ENCODE measurements around the gene RPIA. TPM values are rescaled to one million over a fixed set of nuclear protein-coding genes. Genes with fewer than 3 reads are reported as not detected.

RPIA gene
- total and polyA plus RNA-seq, 2 of the 13 experiments (the other 11 are each of a cell fraction or from before 2014, with no cell fraction given): 13.3 to 23.9 TPM

DNA sequence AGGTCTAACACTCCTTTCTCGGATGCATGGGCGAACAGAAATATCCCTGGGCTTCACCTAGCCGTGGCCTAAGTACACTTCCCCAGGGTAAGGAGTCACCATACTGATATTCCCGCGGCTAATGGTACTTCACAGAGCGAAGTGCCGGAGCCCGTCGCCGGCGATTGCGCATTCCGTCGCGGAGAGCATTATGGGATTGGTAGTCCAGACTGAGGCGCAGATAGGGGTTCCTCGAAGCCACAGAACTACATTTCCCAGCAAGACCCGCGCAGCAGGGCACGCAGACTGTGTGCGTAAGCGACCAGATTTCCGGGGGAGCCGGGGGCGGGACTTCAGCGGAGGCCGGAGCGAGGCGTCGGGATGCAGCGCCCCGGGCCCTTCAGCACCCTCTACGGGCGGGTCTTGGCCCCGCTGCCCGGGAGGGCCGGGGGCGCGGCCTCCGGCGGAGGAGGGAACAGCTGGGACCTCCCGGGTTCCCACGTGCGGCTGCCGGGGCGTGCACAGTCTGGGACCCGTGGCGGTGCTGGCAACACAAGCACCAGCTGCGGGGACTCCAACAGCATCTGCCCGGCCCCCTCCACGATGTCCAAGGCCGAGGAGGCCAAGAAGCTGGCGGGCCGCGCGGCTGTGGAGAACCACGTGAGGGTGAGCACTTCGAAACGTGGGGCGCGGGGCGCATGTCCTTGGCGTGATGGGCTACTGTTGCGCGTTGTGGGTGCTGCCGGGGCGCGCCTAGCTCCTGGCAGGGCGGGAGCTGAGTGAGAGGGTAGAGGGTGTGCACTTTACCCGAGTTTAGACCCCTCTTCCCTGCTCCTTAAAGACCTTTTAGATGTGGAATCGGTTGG, at the start of gene RPIA (continued):
- TF ChIP-seq, protein P1, sequence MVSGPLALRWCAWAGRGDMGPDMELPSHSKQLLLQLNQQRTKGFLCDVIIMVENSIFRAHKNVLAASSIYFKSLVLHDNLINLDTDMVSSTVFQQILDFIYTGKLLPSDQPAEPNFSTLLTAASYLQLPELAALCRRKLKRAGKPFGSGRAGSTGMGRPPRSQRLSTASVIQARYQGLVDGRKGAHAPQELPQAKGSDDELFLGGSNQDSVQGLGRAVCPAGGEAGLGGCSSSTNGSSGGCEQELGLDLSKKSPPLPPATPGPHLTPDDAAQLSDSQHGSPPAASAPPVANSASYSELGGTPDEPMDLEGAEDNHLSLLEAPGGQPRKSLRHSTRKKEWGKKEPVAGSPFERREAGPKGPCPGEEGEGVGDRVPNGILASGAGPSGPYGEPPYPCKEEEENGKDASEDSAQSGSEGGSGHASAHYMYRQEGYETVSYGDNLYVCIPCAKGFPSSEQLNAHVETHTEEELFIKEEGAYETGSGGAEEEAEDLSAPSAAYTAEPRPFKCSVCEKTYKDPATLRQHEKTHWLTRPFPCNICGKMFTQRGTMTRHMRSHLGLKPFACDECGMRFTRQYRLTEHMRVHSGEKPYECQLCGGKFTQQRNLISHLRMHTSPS (CRISPR knock-in tag; IDR thresholded peaks at IDR 0.05; ENCODE audit: low read depth): peak; percentile 50; the same call in 1 of the 2 replicates
- TF ChIP-seq KLF12 (CRISPR knock-in tag; IDR thresholded peaks at IDR 0.05; ENCODE audit: borderline replicate concordance): no peak
- no peak for TF ChIP-seq BRD4 (CRISPR knock-in tag; IDR thresholded peaks at IDR 0.05)
- no peak for TF ChIP-seq ZFP36 (IDR thresholded peaks at IDR 0.05; ENCODE audit: borderline replicate concordance, low read depth, low read length, partially characterized antibody)
- TF ChIP-seq JUNB (CRISPR knock-in tag; IDR thresholded peaks at IDR 0.05; ENCODE audit: borderline replicate concordance): no peak
- TF ChIP-seq, protein P2, sequence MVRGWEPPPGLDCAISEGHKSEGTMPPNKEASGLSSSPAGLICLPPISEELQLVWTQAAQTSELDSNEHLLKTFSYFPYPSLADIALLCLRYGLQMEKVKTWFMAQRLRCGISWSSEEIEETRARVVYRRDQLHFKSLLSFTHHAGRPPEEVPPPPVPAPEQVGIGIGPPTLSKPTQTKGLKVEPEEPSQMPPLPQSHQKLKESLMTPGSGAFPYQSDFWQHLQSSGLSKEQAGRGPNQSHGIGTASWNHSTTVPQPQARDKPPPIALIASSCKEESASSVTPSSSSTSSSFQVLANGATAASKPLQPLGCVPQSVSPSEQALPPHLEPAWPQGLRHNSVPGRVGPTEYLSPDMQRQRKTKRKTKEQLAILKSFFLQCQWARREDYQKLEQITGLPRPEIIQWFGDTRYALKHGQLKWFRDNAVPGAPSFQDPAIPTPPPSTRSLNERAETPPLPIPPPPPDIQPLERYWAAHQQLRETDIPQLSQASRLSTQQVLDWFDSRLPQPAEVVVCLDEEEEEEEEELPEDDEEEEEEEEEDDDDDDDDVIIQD (CRISPR knock-in tag; IDR thresholded peaks at IDR 0.05; ENCODE audit: low read depth): 0 out of 2 replicates have a peak, but pooled peaks have one; percentile 53
- peak; percentile 58; the same call in 1 of the 2 replicates for TF ChIP-seq ZFYVE20 (CRISPR knock-in tag; IDR thresholded peaks at IDR 0.05; ENCODE audit: borderline replicate concordance, low read depth)
- TF ChIP-seq ZNF253 (CRISPR knock-in tag; IDR thresholded peaks at IDR 0.05; ENCODE audit: borderline replicate concordance): peak; percentile 97
- no peak for TF ChIP-seq ZKSCAN1 (IDR thresholded peaks at IDR 0.05; ENCODE audit: low read length)
- TF ChIP-seq JUND (CRISPR knock-in tag; IDR thresholded peaks at IDR 0.05): no peak
- peak; percentile 59 for TF ChIP-seq RBM39 (IDR thresholded peaks at IDR 0.05; ENCODE audit: low read depth, low read length, poor library complexity, severe bottlenecking)
- peak; percentile 81; the same call in 1 of the 2 replicates for TF ChIP-seq NFKB2 (CRISPR knock-in tag; IDR thresholded peaks at IDR 0.05; ENCODE audit: borderline replicate concordance)
- peak; percentile 59 for TF ChIP-seq RFXANK (CRISPR knock-in tag; IDR thresholded peaks at IDR 0.05)
- TF ChIP-seq, protein P3, sequence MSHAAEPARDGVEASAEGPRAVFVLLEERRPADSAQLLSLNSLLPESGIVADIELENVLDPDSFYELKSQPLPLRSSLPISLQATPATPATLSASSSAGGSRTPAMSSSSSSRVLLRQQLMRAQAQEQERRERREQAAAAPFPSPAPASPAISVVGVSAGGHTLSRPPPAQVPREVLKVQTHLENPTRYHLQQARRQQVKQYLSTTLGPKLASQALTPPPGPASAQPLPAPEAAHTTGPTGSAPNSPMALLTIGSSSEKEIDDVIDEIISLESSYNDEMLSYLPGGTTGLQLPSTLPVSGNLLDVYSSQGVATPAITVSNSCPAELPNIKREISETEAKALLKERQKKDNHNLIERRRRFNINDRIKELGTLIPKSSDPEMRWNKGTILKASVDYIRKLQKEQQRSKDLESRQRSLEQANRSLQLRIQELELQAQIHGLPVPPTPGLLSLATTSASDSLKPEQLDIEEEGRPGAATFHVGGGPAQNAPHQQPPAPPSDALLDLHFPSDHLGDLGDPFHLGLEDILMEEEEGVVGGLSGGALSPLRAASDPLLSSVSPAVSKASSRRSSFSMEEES (CRISPR knock-in tag; IDR thresholded peaks at IDR 0.05): peak; percentile 33; the same call in 1 of the 2 replicates
- TF ChIP-seq, protein P4, sequence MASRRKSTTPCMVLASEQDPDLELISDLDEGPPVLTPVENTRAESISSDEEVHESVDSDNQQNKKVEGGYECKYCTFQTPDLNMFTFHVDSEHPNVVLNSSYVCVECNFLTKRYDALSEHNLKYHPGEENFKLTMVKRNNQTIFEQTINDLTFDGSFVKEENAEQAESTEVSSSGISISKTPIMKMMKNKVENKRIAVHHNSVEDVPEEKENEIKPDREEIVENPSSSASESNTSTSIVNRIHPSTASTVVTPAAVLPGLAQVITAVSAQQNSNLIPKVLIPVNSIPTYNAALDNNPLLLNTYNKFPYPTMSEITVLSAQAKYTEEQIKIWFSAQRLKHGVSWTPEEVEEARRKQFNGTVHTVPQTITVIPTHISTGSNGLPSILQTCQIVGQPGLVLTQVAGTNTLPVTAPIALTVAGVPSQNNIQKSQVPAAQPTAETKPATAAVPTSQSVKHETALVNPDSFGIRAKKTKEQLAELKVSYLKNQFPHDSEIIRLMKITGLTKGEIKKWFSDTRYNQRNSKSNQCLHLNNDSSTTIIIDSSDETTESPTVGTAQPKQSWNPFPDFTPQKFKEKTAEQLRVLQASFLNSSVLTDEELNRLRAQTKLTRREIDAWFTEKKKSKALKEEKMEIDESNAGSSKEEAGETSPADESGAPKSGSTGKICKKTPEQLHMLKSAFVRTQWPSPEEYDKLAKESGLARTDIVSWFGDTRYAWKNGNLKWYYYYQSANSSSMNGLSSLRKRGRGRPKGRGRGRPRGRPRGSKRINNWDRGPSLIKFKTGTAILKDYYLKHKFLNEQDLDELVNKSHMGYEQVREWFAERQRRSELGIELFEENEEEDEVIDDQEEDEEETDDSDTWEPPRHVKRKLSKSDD (CRISPR knock-in tag; IDR thresholded peaks at IDR 0.05; ENCODE audit: low read depth): peak; percentile 39
- TF ChIP-seq ZNF432 (CRISPR knock-in tag; IDR thresholded peaks at IDR 0.05; ENCODE audit: borderline replicate concordance): no peak
- TF ChIP-seq ZNF224 (CRISPR knock-in tag; IDR thresholded peaks at IDR 0.05): peak; percentile 90; the same call in 1 of the 2 replicates
- no peak for TF ChIP-seq PCBP1 (IDR thresholded peaks at IDR 0.05; ENCODE audit: borderline replicate concordance, low read depth, low read length)
- TF ChIP-seq KLF6 (CRISPR knock-in tag; IDR thresholded peaks at IDR 0.05): peak; percentile 86; the same call in 1 of the 2 replicates
- peak; percentile 62 for TF ChIP-seq ZNF3 (CRISPR knock-in tag; IDR thresholded peaks at IDR 0.05)

All from HepG2 (cell line).